Parathyroid adenoma (tissue), 2 donors: Measurements from ENCODE around the gene CCNB2.

Source experiments
- H2AFZ ChIP-seq: fragments of 300-600 bp; sonication (generic); one replicate; pipeline ENCODE4 v1.7.0; 2017; ENCODE audit warnings: antibody characterized with exemption, mild to moderate bottlenecking
- H3K27ac ChIP-seq: fragments of 300-600 bp; sonication (generic); one replicate; pipeline ENCODE4 v1.7.0; 2017
- H3K27me3 ChIP-seq: fragments of 300-600 bp; sonication (generic); one replicate; pipeline ENCODE4 v1.7.0; 2017; ENCODE audit warnings: low read length; ENCODE audit not compliant: control insufficient read depth, insufficient read depth
- H3K36me3 ChIP-seq: fragments of 300-600 bp; sonication (generic); one replicate; pipeline ENCODE4 v1.7.0; 2017; ENCODE audit warnings: low read length; ENCODE audit not compliant: control insufficient read depth, insufficient read depth
- H3K4me1 ChIP-seq: fragments of 300-600 bp; sonication (generic); one replicate; pipeline ENCODE4 v1.7.0; 2017; ENCODE audit warnings: control low read depth
- H3K4me2 ChIP-seq: fragments of 300-600 bp; sonication (generic); one replicate; pipeline ENCODE4 v1.7.0; 2017; ENCODE audit warnings: low read length
- H3K4me3 ChIP-seq: fragments of 300-600 bp; sonication (generic); one replicate; pipeline ENCODE4 v1.7.0; 2017; ENCODE audit warnings: low read depth, low read length
- H3K79me2 ChIP-seq: fragments of 300-600 bp; sonication (generic); one replicate; pipeline ENCODE4 v1.7.0; 2017; ENCODE audit warnings: control low read depth
- H3K9ac ChIP-seq: fragments of 300-600 bp; sonication (generic); one replicate; pipeline ENCODE4 v1.7.0; 2017; ENCODE audit warnings: mild to moderate bottlenecking
- H3K9me3 ChIP-seq: fragments of 300-600 bp; sonication (generic); one replicate; pipeline ENCODE4 v1.7.0; 2017; ENCODE audit warnings: low read length; ENCODE audit not compliant: control insufficient read depth
- CTCF ChIP-seq: fragments of 300-600 bp; sonication (generic); IDR thresholded peaks from one replicate; pipeline ENCODE4 v1.7.0; 2017; ENCODE audit warnings: antibody characterized with exemption, mild to moderate bottlenecking
- donor health status: primary hyperparathyroidism.

CCNB2 gene

GRCh38 chr15:59172289-59172901 lies 67.4 kb downstream of the CCNB2 start:
- Histone ChIP-seq H3K9ac (no peak overlapping the region), H3K4me3 (no peak overlapping the region), H3K9me3 (no peaks in the 10 kb centered on the region), H3K36me3 (no peaks in the 10 kb centered on the region), H3K27ac (no peak overlapping the region), H2AFZ (no peak overlapping the region), H3K79me2 (no peaks in the 10 kb centered on the region), H3K4me2 (no peak overlapping the region), H3K27me3 (no peaks in the 10 kb centered on the region), H3K4me1 (no peaks in the 10 kb centered on the region)
- no peak for TF ChIP-seq CTCF

- no peaks in the 10 kb centered on the region for H3K4me1 ChIP-seq
- no peaks in the 10 kb centered on the region for H3K27me3 ChIP-seq
- H3K4me3 ChIP-seq, result no peak overlapping the region
- H3K27ac ChIP-seq, result no peak overlapping the region
- H3K9me3 ChIP-seq, result no peaks in the 10 kb centered on the region
- no peaks in the 10 kb centered on the region for H3K36me3 ChIP-seq
- H3K79me2 ChIP-seq, result no peaks in the 10 kb centered on the region
- H2AFZ ChIP-seq, result no peak overlapping the region
- no peak for TF ChIP-seq CTCF
- H3K4me2 ChIP-seq, result no peak overlapping the region
- H3K9ac ChIP-seq, result no peak overlapping the region
Observed at GRCh38 chr15:59173194-59173593, 68.2 kb downstream of the CCNB2 start.

- H2AFZ ChIP-seq, result peak overlapping the region; percentile 56
- no peak overlapping the region for H3K4me2 ChIP-seq
- H3K4me3 ChIP-seq, result no peak overlapping the region
- no peak overlapping the region for H3K9ac ChIP-seq
- no peak for TF ChIP-seq CTCF
- no peaks in the 10 kb centered on the region for H3K27me3 ChIP-seq
- H3K4me1 ChIP-seq, result no peaks in the 10 kb centered on the region
- H3K9me3 ChIP-seq, result no peaks in the 10 kb centered on the region
- H3K79me2 ChIP-seq, result no peaks in the 10 kb centered on the region
- no peak overlapping the region for H3K27ac ChIP-seq
- H3K36me3 ChIP-seq, result no peaks in the 10 kb centered on the region
Observed at GRCh38 chr15:59174151-59174834, 69.3 kb downstream of the CCNB2 start.
